Embryonic facial prominence (tissue), 1 donor: Measurements from ENCODE around the gene NSFL1C.
"Not testable (repeated sequence)": the region's sequence is repeated elsewhere in the genome, so short reads cannot be mapped to it uniquely, and the experiment has no call there.

Experiments used
- DNase-seq: peaks from one replicate; pipeline ENCODE4 v3.0.0-alpha.2; 2016; ENCODE audit errors: extremely low spot score

NSFL1C gene

GRCh38 chr20:1466211-1467081, at the start of gene NSFL1C:
Gene NSFL1C, minus strand, starts transcription at chr20:1466849. Its CDS starts 25 bp downstream, at chr20:1466824.
- peak; percentile 81 for DNase-seq

GRCh38 chr20:1513801-1514200, 47.2 kb upstream of the NSFL1C start:
- DNase-seq, result no peak

- no peak for DNase-seq
Observed at GRCh38 chr20:1509237-1509636, 42.6 kb upstream of the NSFL1C start.

- DNase-seq, result no peak
Observed at GRCh38 chr20:1508574-1508973, 41.9 kb upstream of the NSFL1C start.

- DNase-seq, result no peak
Observed at GRCh38 chr20:1507276-1507675, 40.6 kb upstream of the NSFL1C start.

- no peak for DNase-seq
Observed at GRCh38 chr20:1505871-1506270, 39.2 kb upstream of the NSFL1C start.

GRCh38 chr20:1505361-1505760, 38.7 kb upstream of the NSFL1C start:
- DNase-seq, result no peak

- DNase-seq, result peak; percentile 16
Observed at GRCh38 chr20:1503564-1504227, 37.0 kb upstream of the NSFL1C start.

- DNase-seq, result no peak
Observed at GRCh38 chr20:1500496-1500895, 33.8 kb upstream of the NSFL1C start.

GRCh38 chr20:1499528-1500420, 33.1 kb upstream of the NSFL1C start:
- no peak for DNase-seq

- not testable (repeated sequence) for DNase-seq
Observed at GRCh38 chr20:1497371-1497770, 30.7 kb upstream of the NSFL1C start.

- no peak for DNase-seq
Observed at GRCh38 chr20:1496930-1497329, 30.3 kb upstream of the NSFL1C start.

GRCh38 chr20:1494436-1494835, 27.8 kb upstream of the NSFL1C start:
- DNase-seq, result no peak

GRCh38 chr20:1493536-1493935, 26.9 kb upstream of the NSFL1C start:
- no peak for DNase-seq

GRCh38 chr20:1491860-1492642, 25.4 kb upstream of the NSFL1C start:
- DNase-seq, result no peak

- DNase-seq, result no peak
Observed at GRCh38 chr20:1491281-1491840, 24.7 kb upstream of the NSFL1C start, which contains the start of gene SIRPB2. Gene SIRPB2, minus strand, starts transcription at chr20:1491420. Its CDS starts 61 bp downstream, at chr20:1491359.

- no peak for DNase-seq
Observed at GRCh38 chr20:1490643-1491195, 24.1 kb upstream of the NSFL1C start.

GRCh38 chr20:1489764-1490436, 23.3 kb upstream of the NSFL1C start:
- DNase-seq, result no peak

- DNase-seq, result no peak
Observed at GRCh38 chr20:1489325-1489724, 22.7 kb upstream of the NSFL1C start.

GRCh38 chr20:1486566-1486965, 19.9 kb upstream of the NSFL1C start:
- no peak for DNase-seq
